Esophagus muscularis mucosa (tissue), 3 donors: Measurements from ENCODE around the gene TMX3.

Experiments
- CTCF ChIP-seq, 3 experiments: fragments of 200-600 bp in 2 of 3; fragments of 450-650 bp in 1 of 3; sonication (generic) in 2 of 3; IDR thresholded peaks; one replicate each; pipeline ENCODE4 v1.5.1; 2017 to 2019; ENCODE audit warnings: antibody characterized with exemption in 3 of 3, mild to moderate bottlenecking in 2 of 3, moderate library complexity in 1 of 3
- POLR2A ChIP-seq: fragments of 450-650 bp; IDR thresholded peaks from one replicate; pipeline ENCODE4 v1.6.1; 2017; ENCODE audit warnings: antibody characterized with exemption, moderate library complexity, mild to moderate bottlenecking, low read depth
- POLR2AphosphoS5 ChIP-seq, 2 donors: sonication (generic); formaldehyde crosslinking; IDR thresholded peaks; one replicate each; pipeline ENCODE4 v1.6.1; 2017; ENCODE audit warnings: antibody characterized with exemption in 2 of 2

- TF ChIP-seq POLR2AphosphoS5 (IDR thresholded peaks at IDR 0.05) (no peak), CTCF (IDR thresholded peaks at IDR 0.05) (no peak), POLR2A (no peak)
Measured at GRCh38 chr18:68713796-68714195, 1.1 kb downstream of the TMX3 start.
